IPS-15b (cell line): ENCODE results near the gene PCLO.

Experiments used
- H3K27me3 ChIP-seq: one replicate; pipeline ENCODE4 v1.6.1; 2013; ENCODE audit warnings: low read length; ENCODE audit not compliant: control insufficient read depth, insufficient read depth
- H3K36me3 ChIP-seq: one replicate; pipeline ENCODE4 v1.6.1; 2013; ENCODE audit warnings: low read length; ENCODE audit not compliant: control insufficient read depth, insufficient read depth
- H3K4me1 ChIP-seq: one replicate; pipeline ENCODE4 v1.6.1; 2013; ENCODE audit warnings: mild to moderate bottlenecking, low read length; ENCODE audit not compliant: control insufficient read depth, insufficient read depth
- H3K4me3 ChIP-seq: one replicate; pipeline ENCODE4 v1.5.1; 2013; ENCODE audit warnings: low read depth, low read length
- H3K9ac ChIP-seq: one replicate; pipeline ENCODE4 v1.6.1; 2013; ENCODE audit warnings: low read depth, mild to moderate bottlenecking, low read length
- H3K9me3 ChIP-seq: one replicate; pipeline ENCODE4 v1.6.1; 2013; ENCODE audit warnings: mild to moderate bottlenecking, low read length; ENCODE audit not compliant: control insufficient read depth, insufficient read depth

PCLO gene

GRCh38 chr7:82805527-82805960, 357.1 kb downstream of the PCLO start:
- H3K9ac ChIP-seq: no peak overlapping the region
- H3K4me3 ChIP-seq: no peak overlapping the region
- no peaks in the 10 kb centered on the region for H3K9me3 ChIP-seq

GRCh38 chr7:82803411-82803810, 359.3 kb downstream of the PCLO start:
- H3K27me3 ChIP-seq: no peaks in the 10 kb centered on the region
- no peaks in the 10 kb centered on the region for H3K36me3 ChIP-seq
- peaks cover 7% of the 10 kb centered on the region for H3K4me1 ChIP-seq
- H3K4me3 ChIP-seq: no peak overlapping the region
- no peaks in the 10 kb centered on the region for H3K9me3 ChIP-seq
- no peak overlapping the region for H3K9ac ChIP-seq

More at GRCh38 chr7:82805527-82805960, 357.1 kb downstream of the PCLO start:
- Histone ChIP-seq H3K4me1 (peaks cover 7% of the 10 kb centered on the region), H3K27me3 (no peaks in the 10 kb centered on the region), H3K36me3 (no peaks in the 10 kb centered on the region)

GRCh38 chr7:82789883-82790609, 372.6 kb downstream of the PCLO start:
- Histone ChIP-seq H3K36me3 (no peaks in the 10 kb centered on the region), H3K9me3 (no peaks in the 10 kb centered on the region), H3K4me1 (no peaks in the 10 kb centered on the region), H3K27me3 (no peaks in the 10 kb centered on the region), H3K9ac (no peak overlapping the region), H3K4me3 (no peak overlapping the region)

- no peaks in the 10 kb centered on the region for H3K9me3 ChIP-seq
- H3K9ac ChIP-seq: no peak overlapping the region
- H3K4me1 ChIP-seq: no peaks in the 10 kb centered on the region
- no peaks in the 10 kb centered on the region for H3K36me3 ChIP-seq
- no peaks in the 10 kb centered on the region for H3K27me3 ChIP-seq
- no peak overlapping the region for H3K4me3 ChIP-seq
Measured at GRCh38 chr7:82778021-82778420, 384.7 kb downstream of the PCLO start.

- Histone ChIP-seq H3K9me3 (no peaks in the 10 kb centered on the region), H3K36me3 (no peaks in the 10 kb centered on the region), H3K9ac (no peak overlapping the region), H3K27me3 (no peaks in the 10 kb centered on the region), H3K4me3 (no peak overlapping the region), H3K4me1 (peaks cover 11% of the 10 kb centered on the region)
Measured at GRCh38 chr7:82762880-82763279, 399.8 kb downstream of the PCLO start.

- H3K4me1 ChIP-seq: peaks cover 11% of the 10 kb centered on the region
- H3K36me3 ChIP-seq: no peaks in the 10 kb centered on the region
- H3K4me3 ChIP-seq: no peak overlapping the region
- no peaks in the 10 kb centered on the region for H3K27me3 ChIP-seq
- H3K9me3 ChIP-seq: no peaks in the 10 kb centered on the region
- H3K9ac ChIP-seq: no peak overlapping the region
Measured at GRCh38 chr7:82760831-82761230, 401.9 kb downstream of the PCLO start.

GRCh38 chr7:82760074-82760473, 402.6 kb downstream of the PCLO start:
- H3K36me3 ChIP-seq: no peaks in the 10 kb centered on the region
- no peaks in the 10 kb centered on the region for H3K27me3 ChIP-seq
- no peaks in the 10 kb centered on the region for H3K9me3 ChIP-seq
- no peak overlapping the region for H3K9ac ChIP-seq
- H3K4me1 ChIP-seq: peaks cover 11% of the 10 kb centered on the region
- no peak overlapping the region for H3K4me3 ChIP-seq

- Histone ChIP-seq H3K4me3 (no peak overlapping the region), H3K9me3 (no peaks in the 10 kb centered on the region), H3K36me3 (no peaks in the 10 kb centered on the region), H3K9ac (no peak overlapping the region), H3K4me1 (peaks cover 10% of the 10 kb centered on the region), H3K27me3 (no peaks in the 10 kb centered on the region)
Measured at GRCh38 chr7:82755705-82756551, 406.8 kb downstream of the PCLO start.

GRCh38 chr7:82750007-82750406, 412.7 kb downstream of the PCLO start:
- H3K27me3 ChIP-seq: no peaks in the 10 kb centered on the region
- H3K4me1 ChIP-seq: no peaks in the 10 kb centered on the region
- no peak overlapping the region for H3K9ac ChIP-seq
- no peak overlapping the region for H3K4me3 ChIP-seq
- H3K36me3 ChIP-seq: no peaks in the 10 kb centered on the region
- H3K9me3 ChIP-seq: no peaks in the 10 kb centered on the region

- Histone ChIP-seq H3K27me3 (no peaks in the 10 kb centered on the region), H3K9ac (no peak overlapping the region), H3K36me3 (no peaks in the 10 kb centered on the region), H3K4me3 (no peak overlapping the region), H3K4me1 (peaks cover 4% of the 10 kb centered on the region), H3K9me3 (no peaks in the 10 kb centered on the region)
Measured at GRCh38 chr7:82745820-82746219, 416.9 kb downstream of the PCLO start.

GRCh38 chr7:82745117-82745516, 417.6 kb downstream of the PCLO start:
- Histone ChIP-seq H3K4me3 (no peak overlapping the region), H3K4me1 (peaks cover 4% of the 10 kb centered on the region), H3K9ac (no peak overlapping the region), H3K9me3 (no peaks in the 10 kb centered on the region), H3K27me3 (no peaks in the 10 kb centered on the region), H3K36me3 (no peaks in the 10 kb centered on the region)

GRCh38 chr7:82742163-82742562, 420.5 kb downstream of the PCLO start:
- H3K36me3 ChIP-seq: no peaks in the 10 kb centered on the region
- H3K9ac ChIP-seq: no peak overlapping the region
- H3K4me3 ChIP-seq: no peak overlapping the region
- no peaks in the 10 kb centered on the region for H3K9me3 ChIP-seq
- peaks cover 4% of the 10 kb centered on the region for H3K4me1 ChIP-seq
- no peaks in the 10 kb centered on the region for H3K27me3 ChIP-seq
